Measurements from ENCODE around the gene TNXB.
"Not testable (repeated sequence)": the region's sequence is repeated elsewhere in the genome, so short reads cannot be mapped to it uniquely, and the experiment has no call there.

- not testable (repeated sequence) for TF ChIP-seq CTCF, POLR2A (IDR thresholded peaks at IDR 0.05)
Measured at GRCh38 chr6:32052626-32053025, 56.5 kb downstream of the TNXB start.
